NB4 (cell line): Measurements from ENCODE around the gene CDH12.
"Not testable (repeated sequence)": the region's sequence is repeated elsewhere in the genome, so short reads cannot be mapped to it uniquely, and the experiment has no call there.

ENCODE experiments used
- DNase-seq: peaks from one replicate; pipeline ENCODE4 v3.0.0; 2010; ENCODE audit warnings: low read depth
- H3K4me3 ChIP-seq: one replicate; pipeline ENCODE4 v1.5.1; 2011; ENCODE audit warnings: mild to moderate bottlenecking, low read depth, low read length, moderate library complexity
- MYC ChIP-seq: IDR thresholded peaks from 2 replicates; pipeline ENCODE4 v1.6.1; 2011; ENCODE audit warnings: low read depth, low read length
- POLR2A ChIP-seq: IDR thresholded peaks from 2 replicates; pipeline ENCODE4 v1.6.1; 2011; ENCODE audit warnings: mild to moderate bottlenecking; ENCODE audit not compliant: insufficient read length; ENCODE audit errors: extremely low read depth
- TF ChIP-seq, protein P1 (sequence below): IDR thresholded peaks from one replicate; pipeline ENCODE4 v1.5.1; 2012; ENCODE audit warnings: low read depth, low read length
- TF ChIP-seq, protein P2 (sequence below): IDR thresholded peaks from 2 replicates; pipeline ENCODE4 v1.6.1; 2011; ENCODE audit warnings: low read depth, low read length

Gene CDH12

DNA sequence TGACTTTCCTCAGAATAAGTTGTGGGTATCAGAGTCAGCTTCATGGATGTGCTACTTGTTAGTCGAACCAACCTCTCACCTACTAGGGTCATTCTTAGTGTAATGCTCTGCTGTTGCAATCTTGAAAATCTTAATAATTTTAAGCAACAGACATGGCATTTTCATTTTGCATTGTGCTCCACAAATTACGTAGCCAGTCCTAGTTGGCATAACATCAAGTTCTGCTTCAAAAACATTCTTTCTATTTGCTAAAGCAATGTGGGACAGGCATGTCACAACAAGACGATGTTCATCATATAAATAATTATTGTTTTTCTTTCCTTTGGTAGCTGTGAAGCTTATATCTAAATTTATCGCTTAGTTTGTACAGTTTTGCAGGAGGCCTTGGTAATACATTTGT is 39.3 kb upstream of the CDH12 start:
- no peak overlapping the region for H3K4me3 ChIP-seq
- TF ChIP-seq, protein P1, sequence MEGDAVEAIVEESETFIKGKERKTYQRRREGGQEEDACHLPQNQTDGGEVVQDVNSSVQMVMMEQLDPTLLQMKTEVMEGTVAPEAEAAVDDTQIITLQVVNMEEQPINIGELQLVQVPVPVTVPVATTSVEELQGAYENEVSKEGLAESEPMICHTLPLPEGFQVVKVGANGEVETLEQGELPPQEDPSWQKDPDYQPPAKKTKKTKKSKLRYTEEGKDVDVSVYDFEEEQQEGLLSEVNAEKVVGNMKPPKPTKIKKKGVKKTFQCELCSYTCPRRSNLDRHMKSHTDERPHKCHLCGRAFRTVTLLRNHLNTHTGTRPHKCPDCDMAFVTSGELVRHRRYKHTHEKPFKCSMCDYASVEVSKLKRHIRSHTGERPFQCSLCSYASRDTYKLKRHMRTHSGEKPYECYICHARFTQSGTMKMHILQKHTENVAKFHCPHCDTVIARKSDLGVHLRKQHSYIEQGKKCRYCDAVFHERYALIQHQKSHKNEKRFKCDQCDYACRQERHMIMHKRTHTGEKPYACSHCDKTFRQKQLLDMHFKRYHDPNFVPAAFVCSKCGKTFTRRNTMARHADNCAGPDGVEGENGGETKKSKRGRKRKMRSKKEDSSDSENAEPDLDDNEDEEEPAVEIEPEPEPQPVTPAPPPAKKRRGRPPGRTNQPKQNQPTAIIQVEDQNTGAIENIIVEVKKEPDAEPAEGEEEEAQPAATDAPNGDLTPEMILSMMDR: no peak
- TF ChIP-seq, protein P2, sequence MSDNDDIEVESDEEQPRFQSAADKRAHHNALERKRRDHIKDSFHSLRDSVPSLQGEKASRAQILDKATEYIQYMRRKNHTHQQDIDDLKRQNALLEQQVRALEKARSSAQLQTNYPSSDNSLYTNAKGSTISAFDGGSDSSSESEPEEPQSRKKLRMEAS: no peak
- TF ChIP-seq MYC (no peak), POLR2A (no peak)
- no peak for DNase-seq

DNA sequence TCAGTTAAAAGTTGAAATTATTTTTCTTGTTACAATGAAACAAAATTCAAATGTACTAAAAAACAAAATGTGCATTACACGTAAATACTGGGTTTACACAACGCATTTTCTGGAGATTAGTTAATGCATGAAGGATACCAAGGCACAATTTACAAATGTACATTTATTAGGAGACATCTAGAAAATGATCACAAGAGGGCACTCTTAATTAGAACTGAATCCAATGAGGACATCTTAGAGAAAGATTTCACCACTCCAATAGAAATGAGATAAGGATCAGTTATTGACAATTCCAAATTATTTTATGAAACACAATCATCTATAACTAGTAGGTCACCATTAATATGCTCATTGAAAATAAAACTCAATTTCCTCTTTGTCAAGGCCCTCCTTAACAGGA is 36.6 kb upstream of the CDH12 start:
- TF ChIP-seq POLR2A (no peak), MYC (no peak)
- TF ChIP-seq, protein P1: no peak
- TF ChIP-seq, protein P2: no peak
- H3K4me3 ChIP-seq: no peak overlapping the region
- no peak for DNase-seq

DNA sequence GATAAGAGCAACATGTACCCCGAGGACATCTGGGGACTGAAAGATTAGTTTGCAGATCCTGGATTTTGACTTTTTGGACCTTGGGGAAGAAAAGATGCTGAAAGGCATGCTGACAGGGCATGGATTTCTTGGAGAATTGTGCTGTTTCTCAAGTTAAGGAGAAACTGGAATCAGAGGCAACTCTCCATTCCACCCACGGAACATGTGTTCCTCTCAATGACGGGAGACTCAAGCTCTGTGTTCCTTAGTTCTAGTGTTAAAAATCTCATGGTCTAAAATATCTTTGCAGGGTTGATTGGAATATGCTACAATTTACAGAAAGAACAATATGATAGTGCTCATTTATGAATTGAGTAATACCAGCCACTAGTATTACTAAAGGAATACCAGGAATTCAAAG is 34.4 kb upstream of the CDH12 start:
- TF ChIP-seq MYC (no peak), POLR2A (no peak)
- TF ChIP-seq, protein P1: no peak
- TF ChIP-seq, protein P2: no peak
- no peak for DNase-seq
- no peak overlapping the region for H3K4me3 ChIP-seq

DNA sequence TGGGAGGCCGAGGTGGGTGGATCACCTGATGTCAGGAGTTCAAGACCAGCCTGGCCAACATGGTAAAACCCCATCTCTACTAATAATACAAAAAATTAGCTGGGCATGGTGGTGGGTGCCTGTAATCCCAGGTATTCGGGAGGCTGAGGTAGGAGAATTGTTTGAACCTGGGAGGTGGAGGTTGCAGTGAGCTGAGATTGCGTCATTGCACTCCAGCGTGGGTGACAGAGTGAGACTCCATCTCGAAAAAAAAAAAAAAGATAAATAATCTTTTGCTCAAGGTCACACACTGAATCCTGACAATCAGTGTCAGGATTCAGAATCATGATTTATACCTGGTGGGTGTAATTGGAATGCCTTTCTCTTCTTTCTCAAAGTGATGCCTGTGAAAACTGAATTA is 5.8 kb upstream of the CDH12 start:
- not testable (repeated sequence) for DNase-seq, H3K4me3 ChIP-seq

DNA sequence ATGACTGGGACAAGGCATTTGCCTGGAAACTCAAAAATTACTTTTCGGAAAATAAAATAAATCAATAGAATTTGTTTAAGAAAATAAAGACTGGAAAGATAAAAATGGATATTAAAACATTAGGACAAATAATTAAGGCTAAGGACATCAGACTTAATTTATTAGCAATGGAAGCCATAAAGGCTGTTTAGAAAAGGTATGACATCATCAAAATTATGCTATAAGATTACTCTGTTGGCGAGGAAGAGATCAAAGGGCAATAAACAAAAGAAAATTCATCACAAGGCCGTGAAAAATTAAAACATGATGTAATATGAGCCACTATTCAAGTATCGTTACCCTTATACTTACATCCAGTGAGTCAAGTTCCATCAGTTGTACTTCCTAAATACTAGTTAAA is 2.7 kb upstream of the CDH12 start:
- TF ChIP-seq, protein P1: no peak
- TF ChIP-seq MYC (no peak), POLR2A (no peak)
- TF ChIP-seq, protein P2: no peak
- no peak for DNase-seq
- H3K4me3 ChIP-seq: no peak overlapping the region

DNA sequence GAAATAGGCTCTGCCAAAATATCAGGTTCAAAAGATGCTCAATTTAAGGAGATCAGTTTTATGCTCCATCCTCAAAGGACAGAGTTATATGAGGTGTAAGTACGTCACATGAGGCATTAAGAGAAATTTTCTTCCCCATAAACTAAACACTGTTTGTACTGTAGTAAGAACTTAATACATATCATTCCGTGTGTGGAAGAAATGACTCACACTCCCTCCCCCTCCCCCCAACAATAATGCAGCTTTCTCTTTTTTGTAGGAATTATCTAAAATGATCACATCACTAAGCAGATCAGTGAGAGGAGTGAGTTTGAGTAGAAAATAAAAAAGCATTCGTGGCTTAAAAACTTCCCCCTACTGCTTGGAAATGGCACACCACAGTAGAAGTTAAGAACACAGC is 2.2 kb downstream of the CDH12 start:
- TF ChIP-seq POLR2A (no peak), MYC (no peak)
- TF ChIP-seq, protein P2: no peak
- TF ChIP-seq, protein P1: no peak
- DNase-seq: no peak
- H3K4me3 ChIP-seq: no peak overlapping the region
